ENCODE results near the gene CNDP2. TPM values are rescaled to one million over a fixed set of nuclear protein-coding genes. Genes with fewer than 3 reads are reported as not detected.

CNDP2 gene
- total RNA-seq, 1 donor from 2014 or later: 113 TPM

- TF ChIP-seq CTCF (IDR thresholded peaks at IDR 0.05; ENCODE audit: unreplicated experiment): no peak
- Mint-ChIP-seq H3K27ac (ENCODE audit: unreplicated experiment) (no peak overlapping the region), H3K4me1 (ENCODE audit: unreplicated experiment) (peaks cover 9% of the 10 kb centered on the region), H3K36me3 (ENCODE audit: low read depth, unreplicated experiment) (no peaks in the 10 kb centered on the region), H3K27me3 (ENCODE audit: unreplicated experiment) (peaks cover 6% of the 10 kb centered on the region), H3K9me3 (ENCODE audit: unreplicated experiment) (no peaks in the 10 kb centered on the region), H3K4me3 (ENCODE audit: unreplicated experiment) (no peak overlapping the region)
- peak; percentile 53 for DNase-seq (ENCODE audit: low spot score)
Observed at GRCh38 chr18:74493689-74494088, 2.5 kb upstream of the CNDP2 start.

- no peak for TF ChIP-seq CTCF (IDR thresholded peaks at IDR 0.05; ENCODE audit: unreplicated experiment)
- Mint-ChIP-seq H3K9me3 (ENCODE audit: unreplicated experiment) (no peaks in the 10 kb centered on the region), H3K4me1 (ENCODE audit: unreplicated experiment) (peaks cover 15% of the 10 kb centered on the region), H3K4me3 (ENCODE audit: unreplicated experiment) (no peak overlapping the region), H3K36me3 (ENCODE audit: low read depth, unreplicated experiment) (no peaks in the 10 kb centered on the region), H3K27ac (ENCODE audit: unreplicated experiment) (no peak overlapping the region), H3K27me3 (ENCODE audit: unreplicated experiment) (peaks cover 8% of the 10 kb centered on the region)
- no peak for DNase-seq (ENCODE audit: low spot score)
Observed at GRCh38 chr18:74494514-74494913, 1.6 kb upstream of the CNDP2 start.

GRCh38 chr18:74496508-74497323 is 553 bp downstream of the CNDP2 start:
- peak; percentile 69 for DNase-seq (ENCODE audit: low spot score)
- H3K27me3 Mint-ChIP-seq (ENCODE audit: unreplicated experiment): peaks cover 8% of the 10 kb centered on the region
- H3K4me3 Mint-ChIP-seq (ENCODE audit: unreplicated experiment): peak overlapping the region; percentile 94
- no peak for TF ChIP-seq CTCF (IDR thresholded peaks at IDR 0.05; ENCODE audit: unreplicated experiment)
- H3K27ac Mint-ChIP-seq (ENCODE audit: unreplicated experiment): peak overlapping the region; percentile 16
- peaks cover 19% of the 10 kb centered on the region for H3K4me1 Mint-ChIP-seq (ENCODE audit: unreplicated experiment)
- H3K36me3 Mint-ChIP-seq (ENCODE audit: low read depth, unreplicated experiment): peaks cover 8% of the 10 kb centered on the region
- H3K9me3 Mint-ChIP-seq (ENCODE audit: unreplicated experiment): no peaks in the 10 kb centered on the region

- DNase-seq (ENCODE audit: low spot score): no peak
- H3K27ac Mint-ChIP-seq (ENCODE audit: unreplicated experiment): no peak overlapping the region
- H3K36me3 Mint-ChIP-seq (ENCODE audit: low read depth, unreplicated experiment): peaks cover 8% of the 10 kb centered on the region
- no peak for TF ChIP-seq CTCF (IDR thresholded peaks at IDR 0.05; ENCODE audit: unreplicated experiment)
- H3K9me3 Mint-ChIP-seq (ENCODE audit: unreplicated experiment): no peaks in the 10 kb centered on the region
- H3K4me3 Mint-ChIP-seq (ENCODE audit: unreplicated experiment): peak overlapping the region; percentile 88
- peaks cover 19% of the 10 kb centered on the region for H3K4me1 Mint-ChIP-seq (ENCODE audit: unreplicated experiment)
- H3K27me3 Mint-ChIP-seq (ENCODE audit: unreplicated experiment): peaks cover 8% of the 10 kb centered on the region
Observed at GRCh38 chr18:74497324-74497676, 1.1 kb downstream of the CNDP2 start.

GRCh38 chr18:74497778-74498177 is 1.6 kb downstream of the CNDP2 start:
- Mint-ChIP-seq H3K4me3 (ENCODE audit: unreplicated experiment) (peak overlapping the region; percentile 88), H3K4me1 (ENCODE audit: unreplicated experiment) (peaks cover 19% of the 10 kb centered on the region), H3K9me3 (ENCODE audit: unreplicated experiment) (no peaks in the 10 kb centered on the region), H3K27me3 (ENCODE audit: unreplicated experiment) (peaks cover 8% of the 10 kb centered on the region), H3K27ac (ENCODE audit: unreplicated experiment) (peak overlapping the region; percentile 43), H3K36me3 (ENCODE audit: low read depth, unreplicated experiment) (peaks cover 8% of the 10 kb centered on the region)
- DNase-seq (ENCODE audit: low spot score): no peak
- TF ChIP-seq CTCF (IDR thresholded peaks at IDR 0.05; ENCODE audit: unreplicated experiment): no peak
